ENCODE measurements around the gene CCDC24. TPM values are rescaled to one million over a fixed set of nuclear protein-coding genes. Genes with fewer than 3 reads are reported as not detected.
A peak's percentile ranks its signal among the peaks of the same experiment; 100 is the strongest.

Gene CCDC24
- total and polyA plus RNA-seq, 4 donors: 2.6 to 29.7 (median 5.9) TPM

GRCh38 chr1:43949678-43950077 is 41.7 kb upstream of the CCDC24 start:
- Histone ChIP-seq H3K27me3 (ENCODE audit: control insufficient read depth in 1 of 2, insufficient read depth in 2 of 2, low read length in 1 of 2) (no peaks in the 10 kb centered on the region), H3K36me3 (ENCODE audit: control insufficient read depth in 1 of 2, insufficient read depth in 2 of 2, low read length in 1 of 2) (no peaks in the 10 kb centered on the region), H3K9me3 (ENCODE audit: control insufficient read depth, low read length) (no peaks in the 10 kb centered on the region), H3K4me1 (ENCODE audit: control insufficient read depth in 1 of 2, insufficient read depth in 2 of 2, low read length in 2 of 2) (no peaks in the 10 kb centered on the region), H3K27ac (ENCODE audit: low read depth in 1 of 2, low read length in 2 of 2) (no peak overlapping the region), H3K4me3 (ENCODE audit: low read length in 2 of 2) (no peak overlapping the region)
- no peak for DNase-seq
- no peak for ATAC-seq (ENCODE audit: low FRiP score)
- intact Hi-C loops (cut with DNase I): loop anchor here in 1 of 2 donors (10.0 kb wide), 1 partner anchor 415 kb away; the partner anchor contains the start of gene PTPRF
- 85 to 87% methylated on average over 13 of the region's 13 CpGs for WGBS, 2 donors

GRCh38 chr1:43951021-43951985 is 40.1 kb upstream of the CCDC24 start:
- DNase-seq (no peak), ATAC-seq (ENCODE audit: low FRiP score) (no peak)
- intact Hi-C loops (cut with DNase I): no loop called here
- Histone ChIP-seq H3K9me3 (ENCODE audit: control insufficient read depth, low read length) (no peaks in the 10 kb centered on the region), H3K4me3 (ENCODE audit: low read length in 2 of 2) (no peak overlapping the region), H3K36me3 (ENCODE audit: control insufficient read depth in 1 of 2, insufficient read depth in 2 of 2, low read length in 1 of 2) (no peaks in the 10 kb centered on the region), H3K27ac (ENCODE audit: low read depth in 1 of 2, low read length in 2 of 2) (no peak overlapping the region), H3K27me3 (ENCODE audit: control insufficient read depth in 1 of 2, insufficient read depth in 2 of 2, low read length in 1 of 2) (no peaks in the 10 kb centered on the region), H3K4me1 (ENCODE audit: control insufficient read depth in 1 of 2, insufficient read depth in 2 of 2, low read length in 2 of 2) (no peaks in the 10 kb centered on the region)
- WGBS, 2 donors: 87 to 88% methylated on average over 4 of the region's 4 CpGs

- intact Hi-C loops (cut with DNase I): no loop called here
- no peak for ATAC-seq (ENCODE audit: low FRiP score)
- Histone ChIP-seq H3K4me1 (ENCODE audit: control insufficient read depth in 1 of 2, insufficient read depth in 2 of 2, low read length in 2 of 2) (no peaks in the 10 kb centered on the region), H3K36me3 (ENCODE audit: control insufficient read depth in 1 of 2, insufficient read depth in 2 of 2, low read length in 1 of 2) (peaks cover 0 to 8% of the 10 kb centered on the region in 2 donors), H3K27ac (ENCODE audit: low read depth in 1 of 2, low read length in 2 of 2) (no peak overlapping the region), H3K27me3 (ENCODE audit: control insufficient read depth in 1 of 2, insufficient read depth in 2 of 2, low read length in 1 of 2) (no peaks in the 10 kb centered on the region), H3K4me3 (ENCODE audit: low read length in 2 of 2) (no peak overlapping the region), H3K9me3 (ENCODE audit: control insufficient read depth, low read length) (no peaks in the 10 kb centered on the region)
- DNase-seq: peak in 1 of 2 donors; percentile 30
- WGBS, 2 donors: 67% methylated on average over 8 of the region's 8 CpGs
Measured at GRCh38 chr1:43952731-43953346, 38.6 kb upstream of the CCDC24 start.

GRCh38 chr1:43953361-43953760 is 38.0 kb upstream of the CCDC24 start:
- ATAC-seq (ENCODE audit: low FRiP score): no peak
- H3K9me3 ChIP-seq (ENCODE audit: control insufficient read depth, low read length): no peaks in the 10 kb centered on the region
- H3K27ac ChIP-seq (ENCODE audit: low read depth in 1 of 2, low read length in 2 of 2): no peak overlapping the region
- H3K4me3 ChIP-seq (ENCODE audit: low read length in 2 of 2): no peak overlapping the region
- no peak for DNase-seq
- no peaks in the 10 kb centered on the region for H3K4me1 ChIP-seq (ENCODE audit: control insufficient read depth in 1 of 2, insufficient read depth in 2 of 2, low read length in 2 of 2)
- H3K36me3 ChIP-seq (ENCODE audit: control insufficient read depth in 1 of 2, insufficient read depth in 2 of 2, low read length in 1 of 2): peaks cover 0 to 10% of the 10 kb centered on the region in 2 donors
- no peaks in the 10 kb centered on the region for H3K27me3 ChIP-seq (ENCODE audit: control insufficient read depth in 1 of 2, insufficient read depth in 2 of 2, low read length in 1 of 2)
- 81 to 83% methylated on average over 3 of the region's 3 CpGs for WGBS, 2 donors
- intact Hi-C loops (cut with DNase I): no loop called here

- no peaks in the 10 kb centered on the region for H3K9me3 ChIP-seq (ENCODE audit: control insufficient read depth, low read length)
- H3K4me1 ChIP-seq (ENCODE audit: control insufficient read depth in 1 of 2, insufficient read depth in 2 of 2, low read length in 2 of 2): no peaks in the 10 kb centered on the region
- peaks cover 0 to 13% of the 10 kb centered on the region in 2 donors for H3K36me3 ChIP-seq (ENCODE audit: control insufficient read depth in 1 of 2, insufficient read depth in 2 of 2, low read length in 1 of 2)
- H3K27me3 ChIP-seq (ENCODE audit: control insufficient read depth in 1 of 2, insufficient read depth in 2 of 2, low read length in 1 of 2): no peaks in the 10 kb centered on the region
- intact Hi-C loops (cut with DNase I): no loop called here
- H3K4me3 ChIP-seq (ENCODE audit: low read length in 2 of 2): no peak overlapping the region
- no peak for ATAC-seq (ENCODE audit: low FRiP score)
- DNase-seq: no peak
- H3K27ac ChIP-seq (ENCODE audit: low read depth in 1 of 2, low read length in 2 of 2): no peak overlapping the region
- WGBS, 2 donors: 95% methylated on average over 5 of the region's 5 CpGs
Measured at GRCh38 chr1:43954036-43954435, 37.4 kb upstream of the CCDC24 start.

GRCh38 chr1:43956234-43956633 is 35.2 kb upstream of the CCDC24 start:
- intact Hi-C loops (cut with DNase I): no loop called here
- ATAC-seq (ENCODE audit: low FRiP score) (no peak), DNase-seq (no peak)
- Histone ChIP-seq H3K36me3 (ENCODE audit: control insufficient read depth in 1 of 2, insufficient read depth in 2 of 2, low read length in 1 of 2) (peaks cover 0 to 19% of the 10 kb centered on the region in 2 donors), H3K27ac (ENCODE audit: low read depth in 1 of 2, low read length in 2 of 2) (no peak overlapping the region), H3K4me3 (ENCODE audit: low read length in 2 of 2) (no peak overlapping the region), H3K27me3 (ENCODE audit: control insufficient read depth in 1 of 2, insufficient read depth in 2 of 2, low read length in 1 of 2) (no peaks in the 10 kb centered on the region), H3K9me3 (ENCODE audit: control insufficient read depth, low read length) (no peaks in the 10 kb centered on the region), H3K4me1 (ENCODE audit: control insufficient read depth in 1 of 2, insufficient read depth in 2 of 2, low read length in 2 of 2) (no peaks in the 10 kb centered on the region)
- 94 to 95% methylated on average over 8 of the region's 8 CpGs for WGBS, 2 donors

GRCh38 chr1:43957407-43958040 is 33.9 kb upstream of the CCDC24 start:
- Histone ChIP-seq H3K36me3 (ENCODE audit: control insufficient read depth in 1 of 2, insufficient read depth in 2 of 2, low read length in 1 of 2) (peaks cover 0 to 19% of the 10 kb centered on the region in 2 donors), H3K27me3 (ENCODE audit: control insufficient read depth in 1 of 2, insufficient read depth in 2 of 2, low read length in 1 of 2) (no peaks in the 10 kb centered on the region), H3K4me1 (ENCODE audit: control insufficient read depth in 1 of 2, insufficient read depth in 2 of 2, low read length in 2 of 2) (no peaks in the 10 kb centered on the region), H3K27ac (ENCODE audit: low read depth in 1 of 2, low read length in 2 of 2) (no peak overlapping the region), H3K9me3 (ENCODE audit: control insufficient read depth, low read length) (no peaks in the 10 kb centered on the region), H3K4me3 (ENCODE audit: low read length in 2 of 2) (no peak overlapping the region)
- WGBS, 2 donors: 83 to 85% methylated on average over 7 of the region's 7 CpGs
- intact Hi-C loops (cut with DNase I): no loop called here
- DNase-seq (no peak), ATAC-seq (ENCODE audit: low FRiP score) (no peak)

GRCh38 chr1:43958351-43959255 is 32.8 kb upstream of the CCDC24 start:
- no peak for ATAC-seq (ENCODE audit: low FRiP score)
- intact Hi-C loops (cut with DNase I): no loop called here
- H3K27ac ChIP-seq (ENCODE audit: low read depth in 1 of 2, low read length in 2 of 2): no peak overlapping the region
- no peaks in the 10 kb centered on the region for H3K4me1 ChIP-seq (ENCODE audit: control insufficient read depth in 1 of 2, insufficient read depth in 2 of 2, low read length in 2 of 2)
- no peak overlapping the region for H3K4me3 ChIP-seq (ENCODE audit: low read length in 2 of 2)
- whole genome bisulfite sequencing, 2 donors: 79% methylated on average over 9 of the region's 9 CpGs
- peaks cover 0 to 21% of the 10 kb centered on the region in 2 donors for H3K36me3 ChIP-seq (ENCODE audit: control insufficient read depth in 1 of 2, insufficient read depth in 2 of 2, low read length in 1 of 2)
- H3K9me3 ChIP-seq (ENCODE audit: control insufficient read depth, low read length): no peaks in the 10 kb centered on the region
- H3K27me3 ChIP-seq (ENCODE audit: control insufficient read depth in 1 of 2, insufficient read depth in 2 of 2, low read length in 1 of 2): no peaks in the 10 kb centered on the region
- DNase-seq: no peak

Measured in aorta (tissue), 5 donors.